HepG2 (cell line): ENCODE results near the gene ARHGAP26.

Experiments
- CTCF ChIP-seq: sonication (generic); formaldehyde crosslinking; IDR thresholded peaks from 2 replicates; pipeline ENCODE4 v1.5.0; 2020; ENCODE audit warnings: mild to moderate bottlenecking, missing genetic modification reagents, moderate library complexity
- DPF2 ChIP-seq: sonication (generic); formaldehyde crosslinking; IDR thresholded peaks from 2 replicates; pipeline ENCODE4 v1.4.0; 2020; ENCODE audit warnings: mild to moderate bottlenecking, low read depth, missing genetic modification reagents, borderline replicate concordance
- EP300 ChIP-seq, 3 experiments: sonication (generic) in 1 of 3; formaldehyde crosslinking in 1 of 3; IDR thresholded peaks; 2 replicates each; pipeline versions ENCODE4 v1.5.1 to v1.6.1; 2011 to 2020; ENCODE audit warnings: low read depth in 2 of 3, low read length in 2 of 3, borderline replicate concordance in 1 of 3, improper control_type of control experiment in 1 of 3, mild to moderate bottlenecking in 1 of 3, missing genetic modification reagents in 1 of 3, moderate library complexity in 1 of 3
- ESRRA ChIP-seq: sonication (generic); formaldehyde crosslinking; IDR thresholded peaks from 2 replicates; pipeline ENCODE4 v1.5.1; 2020; ENCODE audit warnings: mild to moderate bottlenecking, low read depth, missing genetic modification reagents
- EZH2 ChIP-seq: conservative IDR thresholded peaks from 2 replicates; pipeline ENCODE4 v1.6.1; 2012; ENCODE audit warnings: mild to moderate bottlenecking, low read depth, low read length, moderate library complexity
- NFIC ChIP-seq: IDR thresholded peaks from 2 replicates; pipeline ENCODE4 v1.6.1; 2012; ENCODE audit warnings: mild to moderate bottlenecking, low read length, inconsistent platforms
- PHF8 ChIP-seq: sonication (generic); formaldehyde crosslinking; IDR thresholded peaks from 2 replicates; pipeline ENCODE4 v1.5.0; 2020; ENCODE audit warnings: missing genetic modification reagents
- POLR2A ChIP-seq, 2 experiments: IDR thresholded peaks; 2 replicates each; pipeline ENCODE4 v1.6.1; 2011; ENCODE audit warnings: low read depth in 2 of 2, low read length in 2 of 2, mild to moderate bottlenecking in 1 of 2, moderate library complexity in 1 of 2; ENCODE audit not compliant: insufficient read depth in 1 of 2
- TRIM24 ChIP-seq: sonication (generic); formaldehyde crosslinking; IDR thresholded peaks from 2 replicates; pipeline ENCODE4 v1.8.0; 2022; ENCODE audit warnings: mild to moderate bottlenecking, missing genetic modification reagents
- ZNF24 ChIP-seq: fragments of 450-650 bp; IDR thresholded peaks from 2 replicates; pipeline ENCODE4 v1.6.1; 2017; ENCODE audit warnings: antibody characterized with exemption, mild to moderate bottlenecking
- ZNF530 ChIP-seq: sonication (generic); formaldehyde crosslinking; IDR thresholded peaks from 2 replicates; pipeline ENCODE4 v1.5.0; 2020; ENCODE audit warnings: low read depth, mild to moderate bottlenecking, missing genetic modification reagents

DNA sequence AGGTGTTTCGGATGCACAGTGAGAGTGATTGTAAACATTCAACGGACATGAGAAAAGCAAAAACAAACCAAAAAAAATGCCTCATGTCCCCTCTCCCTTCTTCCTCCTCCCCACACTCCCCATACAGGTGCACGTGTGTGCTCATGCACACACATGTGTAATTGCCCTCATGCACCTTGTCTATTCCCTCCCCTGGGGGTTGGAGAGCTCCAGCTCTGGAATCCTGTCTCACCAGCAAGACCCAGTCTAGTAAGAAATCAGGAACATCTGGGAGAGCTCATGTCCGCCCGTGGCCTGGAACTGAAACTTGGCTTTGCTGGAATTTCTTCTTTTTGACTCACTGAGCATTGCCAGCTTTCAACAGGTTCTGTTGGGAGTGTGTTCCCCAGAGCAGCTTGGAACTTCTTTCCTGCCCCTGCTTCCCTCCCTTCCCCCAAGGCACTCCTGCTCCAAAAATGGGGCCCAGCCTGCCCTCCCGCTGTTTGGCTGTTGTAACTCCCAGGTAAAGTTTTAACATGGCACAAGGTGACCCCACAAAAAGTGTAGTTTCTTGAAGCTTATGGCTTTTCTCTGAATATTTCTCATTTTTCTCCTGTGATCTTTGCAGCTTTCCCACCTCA lies 443.2 kb downstream of the ARHGAP26 start:
- TF ChIP-seq NFIC (no peak), CTCF (no peak), ZNF530 (CRISPR knock-in tag) (no peak), POLR2A (IDR thresholded peaks at IDR 0.05; ENCODE audit: insufficient read depth in 1 of 2, low read depth in 2 of 2, low read length in 2 of 2) (no peak), ZNF24 (no peak), TRIM24 (CRISPR knock-in tag) (no peak), DPF2 (no peak), ESRRA (CRISPR knock-in tag) (no peak), PHF8 (CRISPR knock-in tag) (no peak), EP300 (IDR thresholded peaks at IDR 0.05; ENCODE audit: low read depth in 2 of 2, low read length in 2 of 2) (no peak), EP300 (CRISPR knock-in tag; IDR thresholded peaks at IDR 0.05; ENCODE audit: borderline replicate concordance) (no peak), EZH2 (no peak)
